Erythroblast (primary cell): ENCODE data around the gene FAM163B.

ENCODE experiments used
- GATA1 ChIP-seq: IDR thresholded peaks from 2 replicates; pipeline ENCODE4 v1.6.1; 2011; ENCODE audit warnings: low read depth, mild to moderate bottlenecking, control low read depth, low read length, moderate library complexity
- POLR2A ChIP-seq: IDR thresholded peaks from 2 replicates; pipeline ENCODE4 v1.6.1; 2011; ENCODE audit warnings: mild to moderate bottlenecking, low read length

GRCh38 chr9:133553973-133554713 is 55.0 kb downstream of the FAM163B start:
- no peak for TF ChIP-seq POLR2A
- no peak for TF ChIP-seq GATA1
